Measurements from ENCODE around the gene USP34.

- TF ChIP-seq ZNF274 (IDR thresholded peaks at IDR 0.05; ENCODE audit: low read depth, low read length) = no peak
- no peak for TF ChIP-seq FOSL1 (IDR thresholded peaks at IDR 0.05; ENCODE audit: low read depth)
- no peak for TF ChIP-seq REST (IDR thresholded peaks at IDR 0.05; ENCODE audit: low read depth)
- no peak for TF ChIP-seq POLR2AphosphoS5 (IDR thresholded peaks at IDR 0.05; ENCODE audit: low read depth, low read length)
- TF ChIP-seq CTCF (IDR thresholded peaks at IDR 0.05 in 2 of 3, conservative IDR thresholded peaks at IDR 0.05 in 1 of 3; ENCODE audit: borderline replicate concordance in 1 of 3, insufficient read depth in 1 of 3, low read depth in 2 of 3, low read length in 2 of 3) = no peak
Observed at GRCh38 chr2:61282104-61282590, 188.7 kb downstream of the USP34 start.

All from HCT116 (cell line).